Neutrophil (primary cell): ENCODE data around the gene KCNT1.
"Not testable (repeated sequence)": the region's sequence is repeated elsewhere in the genome, so short reads cannot be mapped to it uniquely, and the experiment has no call there.

Experiments used
- H3K27ac ChIP-seq: fragments of 200-600 bp; sonication (generic); 2 replicates; pipeline ENCODE4 v1.5.1; 2016; ENCODE audit warnings: mild to moderate bottlenecking, moderate library complexity
- H3K27me3 ChIP-seq: fragments of 200-600 bp; sonication (generic); 2 replicates; pipeline ENCODE4 v1.6.0; 2016; ENCODE audit warnings: mild to moderate bottlenecking
- H3K36me3 ChIP-seq: fragments of 200-600 bp; sonication (generic); 2 replicates; pipeline ENCODE4 v1.5.1; 2017
- H3K4me1 ChIP-seq, 2 experiments: fragments of 200-600 bp in 1 of 2; sonication (generic) in 1 of 2; 1 replicate in 1 of 2; 2 replicates in 1 of 2; pipeline versions ENCODE4 v1.5.1 to v1.6.1; 2013 to 2016; ENCODE audit warnings: low read depth in 1 of 2, low read length in 1 of 2, mild to moderate bottlenecking in 1 of 2, moderate library complexity in 1 of 2; ENCODE audit not compliant: control insufficient read depth in 1 of 2, insufficient read depth in 1 of 2
- H3K4me3 ChIP-seq, 2 experiments: fragments of 200-600 bp in 1 of 2; sonication (generic) in 1 of 2; 1 replicate in 1 of 2; 2 replicates in 1 of 2; pipeline ENCODE4 v1.5.1; 2013 to 2016; ENCODE audit warnings: low read depth in 1 of 2, low read length in 1 of 2, mild to moderate bottlenecking in 1 of 2, moderate library complexity in 1 of 2
- H3K9me3 ChIP-seq: fragments of 200-600 bp; sonication (generic); 2 replicates; pipeline ENCODE4 v1.5.1; 2016
- CTCF ChIP-seq: fragments of 200-600 bp; sonication (generic); IDR thresholded peaks from 2 replicates; pipeline ENCODE4 v1.5.1; 2016; ENCODE audit warnings: antibody characterized with exemption

KCNT1 gene

DNA sequence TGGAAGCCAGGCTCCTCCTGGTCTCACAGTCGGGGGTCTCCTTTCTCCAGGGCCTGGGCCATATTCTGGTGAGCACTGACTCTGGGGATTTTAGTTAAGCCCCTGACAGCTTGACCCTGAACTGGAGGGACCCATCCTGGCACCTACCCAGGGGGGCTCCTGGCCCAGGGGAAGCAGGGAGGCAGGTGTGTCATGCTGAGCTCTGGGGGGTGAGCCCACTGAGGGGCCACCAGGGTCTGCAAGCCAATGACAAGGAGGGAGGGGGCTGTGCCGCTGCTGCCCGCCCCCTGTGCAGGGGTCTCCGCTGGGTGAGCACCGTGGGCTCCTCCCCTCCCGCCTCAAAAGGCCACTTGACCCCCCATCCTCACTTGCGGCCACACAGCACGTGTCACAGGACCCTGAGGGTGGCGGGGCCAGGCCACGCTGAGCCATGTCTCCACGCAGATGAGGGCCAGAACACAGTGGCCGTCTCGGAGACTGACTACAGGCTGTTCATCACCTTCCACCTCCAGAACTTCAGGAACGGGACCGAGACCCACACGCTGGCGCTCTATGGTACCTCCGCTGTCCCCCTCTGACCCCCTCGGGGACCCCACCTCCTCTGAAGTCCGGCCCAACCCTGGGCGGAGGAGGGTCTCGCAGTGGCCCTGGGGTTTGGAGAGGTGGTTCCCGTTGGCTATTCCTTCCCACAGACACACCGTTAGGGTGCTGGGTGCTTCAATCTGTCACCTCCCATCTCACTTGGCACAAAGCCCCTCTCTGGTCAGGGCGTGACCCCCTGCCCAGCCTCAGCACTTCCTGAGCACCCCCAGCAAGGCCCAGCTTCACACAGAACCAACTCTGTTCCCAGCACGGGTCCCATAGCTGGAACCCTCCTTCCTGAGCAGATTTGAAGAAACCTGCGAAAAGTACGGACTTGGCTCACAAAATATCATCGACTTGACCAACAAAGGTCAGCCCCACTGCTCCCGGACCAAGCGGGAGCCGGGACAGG lies 36.9 kb upstream of the KCNT1 start:
- H3K36me3 ChIP-seq, result no peaks in the 10 kb centered on the region
- H3K4me3 ChIP-seq, result no peak overlapping the region
- no peaks in the 10 kb centered on the region for H3K4me1 ChIP-seq
- H3K27me3 ChIP-seq, result no peaks in the 10 kb centered on the region
- TF ChIP-seq CTCF, result no peak
- no peaks in the 10 kb centered on the region for H3K9me3 ChIP-seq
- no peak overlapping the region for H3K27ac ChIP-seq

DNA sequence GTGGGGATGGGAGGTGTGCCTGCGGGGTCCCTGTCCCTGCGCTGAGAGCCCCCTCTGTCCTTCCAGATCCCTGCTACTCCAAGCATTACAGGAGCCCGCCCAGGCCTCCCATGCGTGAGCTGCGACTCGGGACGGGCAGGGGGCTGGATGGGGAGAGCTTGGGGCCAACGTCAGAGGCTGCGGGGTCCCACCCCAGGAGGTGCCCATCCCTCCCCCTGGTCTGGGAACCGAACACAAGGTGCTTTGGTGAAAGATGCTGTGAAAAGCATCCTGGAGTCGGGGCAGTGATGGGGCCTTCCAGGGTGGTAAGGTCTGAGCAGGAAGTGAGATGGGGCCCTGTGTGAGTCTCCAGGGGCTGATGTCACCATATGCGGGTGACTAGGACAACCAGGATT lies 36.2 kb upstream of the KCNT1 start:
- TF ChIP-seq CTCF, result no peak
- Histone ChIP-seq H3K9me3 (no peaks in the 10 kb centered on the region), H3K27me3 (no peaks in the 10 kb centered on the region), H3K4me3 (no peak overlapping the region), H3K36me3 (no peaks in the 10 kb centered on the region), H3K4me1 (no peaks in the 10 kb centered on the region), H3K27ac (no peak overlapping the region)

GRCh38 chr9:135666534-135667462 lies 35.2 kb upstream of the KCNT1 start:
- TF ChIP-seq CTCF, result no peak
- no peaks in the 10 kb centered on the region for H3K27me3 ChIP-seq
- H3K4me3 ChIP-seq, result no peak overlapping the region
- H3K27ac ChIP-seq, result no peak overlapping the region
- no peaks in the 10 kb centered on the region for H3K4me1 ChIP-seq
- H3K9me3 ChIP-seq, result no peaks in the 10 kb centered on the region
- H3K36me3 ChIP-seq, result no peaks in the 10 kb centered on the region

DNA sequence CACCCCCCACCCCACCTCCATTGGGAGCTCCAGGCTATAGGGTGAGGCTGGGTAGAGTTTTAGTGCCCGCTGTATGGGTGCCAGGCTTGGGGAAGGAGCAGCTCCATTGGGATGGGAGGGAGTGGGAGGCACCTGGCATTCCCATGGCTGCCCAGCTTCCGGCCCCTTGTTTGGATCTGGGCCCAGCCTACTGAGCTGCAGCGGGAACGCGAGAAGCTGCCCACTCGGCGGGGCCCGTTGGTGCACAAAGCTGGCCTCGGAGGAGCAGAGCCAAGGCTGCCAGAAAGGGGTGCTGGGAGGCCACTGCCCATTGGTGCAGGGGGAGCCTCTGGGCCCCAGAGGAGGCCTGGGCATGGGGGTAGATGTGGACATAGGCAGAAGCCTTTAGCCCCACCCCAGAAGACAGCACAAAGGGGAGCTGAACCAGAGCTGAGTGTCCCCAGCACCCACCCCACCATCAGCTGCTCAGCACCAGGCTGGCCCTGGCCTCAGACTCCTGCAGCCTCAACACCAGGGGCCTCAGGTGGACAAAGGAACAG lies 34.5 kb upstream of the KCNT1 start:
- Histone ChIP-seq H3K4me3 (no peak overlapping the region), H3K27me3 (no peaks in the 10 kb centered on the region), H3K9me3 (no peaks in the 10 kb centered on the region), H3K27ac (no peak overlapping the region), H3K36me3 (no peaks in the 10 kb centered on the region), H3K4me1 (no peaks in the 10 kb centered on the region)
- TF ChIP-seq CTCF, result no peak

DNA sequence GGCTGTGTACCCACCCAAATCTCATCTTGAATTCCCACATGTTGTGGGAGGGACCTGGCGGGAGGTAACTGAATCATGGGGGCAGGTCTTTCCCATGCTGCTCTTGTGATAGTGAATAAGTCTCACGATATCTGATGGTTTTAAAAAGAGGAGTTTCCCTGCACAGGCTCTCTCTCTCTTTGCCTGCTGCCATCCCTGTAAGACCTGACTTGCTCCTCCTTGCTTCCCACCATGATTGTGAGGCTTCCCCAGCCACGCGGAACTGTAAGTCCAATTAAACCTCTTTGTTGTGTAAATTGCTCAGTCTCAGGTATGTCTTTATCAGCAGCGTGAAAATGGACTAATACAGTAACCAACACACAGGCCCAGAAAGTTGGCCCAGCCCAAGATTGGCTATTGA lies 33.0 kb upstream of the KCNT1 start:
- H3K4me3 ChIP-seq, H3K4me1 ChIP-seq, H3K9me3 ChIP-seq, H3K27me3 ChIP-seq, H3K36me3 ChIP-seq, H3K27ac ChIP-seq: not testable (repeated sequence)
